H1 (cell line): ENCODE data around the gene FBN3. TPM values are rescaled to one million over a fixed set of nuclear protein-coding genes. Genes with fewer than 3 reads are reported as not detected.

Experiments
- CHD7 ChIP-seq: fragments of 300-600 bp; sonication (generic); IDR thresholded peaks from 2 replicates; pipeline ENCODE4 v1.7.1; 2012; ENCODE audit warnings: low read length, moderate library complexity, mild to moderate bottlenecking, inconsistent platforms; ENCODE audit not compliant: insufficient replicate concordance
- HDAC2 ChIP-seq, 2 experiments: fragments of 300-600 bp in 1 of 2; sonication (generic) in 1 of 2; IDR thresholded peaks; 2 replicates each; pipeline ENCODE4 v1.6.1; 2011 to 2012; ENCODE audit warnings: low read depth in 2 of 2, low read length in 2 of 2, mild to moderate bottlenecking in 2 of 2, moderate library complexity in 2 of 2, borderline replicate concordance in 1 of 2, inconsistent platforms in 1 of 2
- KDM1A ChIP-seq: fragments of 200-600, 300-600 bp; sonication (generic); IDR thresholded peaks from 2 replicates; pipeline ENCODE4 v1.7.1; 2016; ENCODE audit warnings: mild to moderate bottlenecking, low read length, borderline replicate concordance
- KDM5A ChIP-seq: fragments of 200-600 bp; IDR thresholded peaks from 2 replicates; pipeline ENCODE4 v1.7.1; 2012; ENCODE audit warnings: mild to moderate bottlenecking, low read length, inconsistent platforms, mixed read lengths
- TAF7 ChIP-seq: optimal IDR thresholded peaks from 2 replicates; pipeline ENCODE3; 2011; ENCODE audit warnings: low read depth, mild to moderate bottlenecking, inconsistent platforms, low read length, moderate library complexity, borderline replicate concordance
- TCF12 ChIP-seq: IDR thresholded peaks from 2 replicates; pipeline ENCODE4 v1.6.1; 2011; ENCODE audit warnings: low read depth, mild to moderate bottlenecking, low read length
- polyA plus RNA-seq, 7 experiments: library from polyadenylated mRNA; depleted of rRNA in 3 of 7; stranded (reverse) in 5 of 7; unstranded in 2 of 7; fragments of >200 nt in 5 of 7; fragments of 200-250 nt in 2 of 7; gene quantifications; 1 replicate in 5 of 7; 2 replicates in 1 of 7; 4 replicates in 1 of 7; pipeline versions ENCODE4 v1.2.1 to v1.2.3, GENCODE V29; 2011 to 2013; ENCODE audit warnings: missing spikeins in 2 of 7, mixed read lengths in 2 of 7
- total RNA-seq: library from RNA; stranded (reverse); fragmentation: NEBNext Ultra II Directional; extraction: Animal tissue kit (Norgen Biotek cat#: 25700); gene quantifications from 2 replicates; pipeline ENCODE4 v1.2.1, GENCODE V29; 2021

FBN3 gene
- total and polyA plus RNA-seq, 2 of the 8 experiments (the other 6 are each of a cell fraction or from before 2014, with no cell fraction given): 37.1 to 38.7 TPM

GRCh38 chr19:8192221-8192820 is 42.9 kb upstream of the FBN3 start (continued):
- TF ChIP-seq CHD7 (no peak), TCF12 (0 out of 2 replicates have a peak, but pooled peaks have one; percentile 32), HDAC2 (IDR thresholded peaks at IDR 0.05; ENCODE audit: borderline replicate concordance in 1 of 2, low read depth in 2 of 2, low read length in 2 of 2) (peak in 1 of 2 experiments; percentile 82; a peak in 1 of 4 replicates), KDM5A (no peak), KDM1A (peak; percentile 95), TAF7 (no peak)
